Fibroblast of lung (primary cell): Measurements from ENCODE around the gene RACGAP1. TPM values are rescaled to one million over a fixed set of nuclear protein-coding genes. Genes with fewer than 3 reads are reported as not detected.

Experiments
- DNase-seq, 2 donors: peaks; one replicate each; pipeline versions ENCODE4 v3.0.0 to v3.0.0-alpha.2; 2010; ENCODE audit warnings: low read depth in 2 of 2
- H2AFZ ChIP-seq: 2 replicates; pipeline ENCODE4 v1.5.1; 2012; ENCODE audit warnings: low read length, control low read depth, inconsistent platforms
- H3K27ac ChIP-seq: 2 replicates; pipeline ENCODE4 v1.5.1; 2011; ENCODE audit warnings: low read length, control low read depth; ENCODE audit not compliant: insufficient read depth
- H3K27me3 ChIP-seq: 2 replicates; pipeline ENCODE4 v1.5.1; 2011; ENCODE audit warnings: mild to moderate bottlenecking, low read length; ENCODE audit not compliant: control insufficient read depth, insufficient read depth
- H3K36me3 ChIP-seq: 2 replicates; pipeline ENCODE4 v1.5.1; 2011; ENCODE audit warnings: low read length; ENCODE audit not compliant: control insufficient read depth, insufficient read depth
- H3K4me1 ChIP-seq: 2 replicates; pipeline ENCODE4 v1.5.1; 2011; ENCODE audit warnings: low read length; ENCODE audit not compliant: control insufficient read depth, insufficient read depth; ENCODE audit errors: extremely low read depth
- H3K4me2 ChIP-seq: 2 replicates; pipeline ENCODE4 v1.5.1; 2011; ENCODE audit warnings: low read length, control low read depth; ENCODE audit not compliant: insufficient read depth; ENCODE audit errors: extremely low read depth
- H3K4me3 ChIP-seq, 4 experiments: fragments of 200-600 bp in 1 of 4; sonication (generic) in 1 of 4; replicated peaks in 1 of 4; 2 replicates each; pipeline ENCODE4 v1.5.1; 2011 to 2016; ENCODE audit warnings: low read length in 4 of 4, low read depth in 3 of 4, mild to moderate bottlenecking in 3 of 4, control low read depth in 2 of 4, inconsistent platforms in 1 of 4, mixed read lengths in 1 of 4; ENCODE audit not compliant: insufficient read depth in 1 of 4; ENCODE audit errors: control extremely low read depth in 1 of 4
- H3K79me2 ChIP-seq: 2 replicates; pipeline ENCODE4 v1.5.1; 2012; ENCODE audit warnings: mild to moderate bottlenecking, low read length, inconsistent platforms; ENCODE audit not compliant: control insufficient read depth, insufficient read depth
- H3K9ac ChIP-seq: 2 replicates; pipeline ENCODE4 v1.5.1; 2011; ENCODE audit warnings: mild to moderate bottlenecking, low read length, control low read depth; ENCODE audit not compliant: insufficient read depth
- H3K9me3 ChIP-seq: 2 replicates; pipeline ENCODE4 v1.5.1; 2012; ENCODE audit warnings: low read depth, low read length; ENCODE audit not compliant: control insufficient read depth, insufficient read depth
- H4K20me1 ChIP-seq: 2 replicates; pipeline ENCODE4 v1.5.1; 2011; ENCODE audit warnings: low read length; ENCODE audit not compliant: control insufficient read depth, insufficient read depth; ENCODE audit errors: extremely low read depth
- EZH2 ChIP-seq: IDR thresholded peaks from 2 replicates; pipeline ENCODE4 v1.5.1; 2012; ENCODE audit warnings: low read length, control low read depth, mild to moderate bottlenecking; ENCODE audit errors: missing control alignments
- polyA plus RNA-seq, 2 donors: library from polyadenylated mRNA; depleted of rRNA in 1 of 2; stranded (reverse) in 1 of 2; unstranded in 1 of 2; fragments of >200 nt; gene quantifications; 2 replicates each; pipeline ENCODE4 v1.2.1, GENCODE V29; 2011 to 2012; ENCODE audit warnings: missing spikeins in 1 of 2
- total RNA-seq: library from RNA; depleted of rRNA; stranded (reverse); fragments of >200 nt; gene quantifications from 2 replicates; pipeline ENCODE4 v1.2.1, GENCODE V29; 2014
- TF ChIP-seq, protein P1 (sequence below), 2 donors: IDR thresholded peaks in 1 of 2; conservative IDR thresholded peaks in 1 of 2; 1 replicate in 1 of 2; 2 replicates in 1 of 2; pipeline ENCODE4 v1.5.1; 2011 to 2012; ENCODE audit warnings: low read length in 2 of 2, control low read depth in 1 of 2, inconsistent platforms in 1 of 2, low read depth in 1 of 2, mild to moderate bottlenecking in 1 of 2

RACGAP1 gene
- total and polyA plus RNA-seq, 2 donors (not counting 1 experiment from before 2014, with no cell fraction given) = 22.9 to 38.1 TPM

DNA sequence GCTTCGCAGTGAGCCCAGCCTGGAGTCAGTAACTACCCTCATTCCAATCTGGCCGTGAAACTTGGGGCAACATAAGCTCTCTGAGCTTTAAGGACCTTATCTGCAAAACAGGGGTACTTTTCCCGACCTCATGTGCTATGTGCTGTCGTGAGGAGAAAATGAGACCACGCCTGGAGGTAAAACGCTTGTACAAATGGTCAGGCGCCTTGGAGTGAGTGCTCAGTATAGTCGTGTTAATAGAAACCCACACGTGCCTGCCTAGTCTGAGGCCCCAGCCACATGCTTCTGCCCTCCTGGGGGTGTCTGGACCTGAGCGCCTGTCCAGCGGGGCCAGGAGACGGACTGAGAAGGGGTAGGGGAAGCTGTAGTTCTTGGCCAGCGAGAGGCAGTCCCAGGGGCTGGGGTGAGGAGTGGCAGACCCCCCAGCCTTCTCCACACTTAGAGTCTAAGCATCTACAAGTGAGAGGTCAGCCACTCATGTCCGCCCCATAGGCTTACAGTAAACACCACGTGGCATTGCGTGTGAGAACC lies 58.7 kb downstream of the RACGAP1 start:
- Histone ChIP-seq H3K9ac (no peak overlapping the region), H3K4me2 (no peak overlapping the region), H3K4me1 (peaks cover 2% of the 10 kb centered on the region), H3K4me3 (no peak overlapping the region), H3K79me2 (no peaks in the 10 kb centered on the region), H3K27me3 (peaks cover 45% of the 10 kb centered on the region), H2AFZ (no peak overlapping the region), H3K27ac (no peak overlapping the region), H3K9me3 (no peaks in the 10 kb centered on the region), H3K36me3 (no peaks in the 10 kb centered on the region), H4K20me1 (no peaks in the 10 kb centered on the region)
- TF ChIP-seq EZH2 = no peak
- TF ChIP-seq, protein P1, sequence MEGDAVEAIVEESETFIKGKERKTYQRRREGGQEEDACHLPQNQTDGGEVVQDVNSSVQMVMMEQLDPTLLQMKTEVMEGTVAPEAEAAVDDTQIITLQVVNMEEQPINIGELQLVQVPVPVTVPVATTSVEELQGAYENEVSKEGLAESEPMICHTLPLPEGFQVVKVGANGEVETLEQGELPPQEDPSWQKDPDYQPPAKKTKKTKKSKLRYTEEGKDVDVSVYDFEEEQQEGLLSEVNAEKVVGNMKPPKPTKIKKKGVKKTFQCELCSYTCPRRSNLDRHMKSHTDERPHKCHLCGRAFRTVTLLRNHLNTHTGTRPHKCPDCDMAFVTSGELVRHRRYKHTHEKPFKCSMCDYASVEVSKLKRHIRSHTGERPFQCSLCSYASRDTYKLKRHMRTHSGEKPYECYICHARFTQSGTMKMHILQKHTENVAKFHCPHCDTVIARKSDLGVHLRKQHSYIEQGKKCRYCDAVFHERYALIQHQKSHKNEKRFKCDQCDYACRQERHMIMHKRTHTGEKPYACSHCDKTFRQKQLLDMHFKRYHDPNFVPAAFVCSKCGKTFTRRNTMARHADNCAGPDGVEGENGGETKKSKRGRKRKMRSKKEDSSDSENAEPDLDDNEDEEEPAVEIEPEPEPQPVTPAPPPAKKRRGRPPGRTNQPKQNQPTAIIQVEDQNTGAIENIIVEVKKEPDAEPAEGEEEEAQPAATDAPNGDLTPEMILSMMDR (conservative IDR thresholded peaks at IDR 0.05 in 1 of 2, IDR thresholded peaks at IDR 0.05 in 1 of 2; ENCODE audit: low read depth in 1 of 2, low read length in 2 of 2) = no peak
- DNase-seq = no peak

DNA sequence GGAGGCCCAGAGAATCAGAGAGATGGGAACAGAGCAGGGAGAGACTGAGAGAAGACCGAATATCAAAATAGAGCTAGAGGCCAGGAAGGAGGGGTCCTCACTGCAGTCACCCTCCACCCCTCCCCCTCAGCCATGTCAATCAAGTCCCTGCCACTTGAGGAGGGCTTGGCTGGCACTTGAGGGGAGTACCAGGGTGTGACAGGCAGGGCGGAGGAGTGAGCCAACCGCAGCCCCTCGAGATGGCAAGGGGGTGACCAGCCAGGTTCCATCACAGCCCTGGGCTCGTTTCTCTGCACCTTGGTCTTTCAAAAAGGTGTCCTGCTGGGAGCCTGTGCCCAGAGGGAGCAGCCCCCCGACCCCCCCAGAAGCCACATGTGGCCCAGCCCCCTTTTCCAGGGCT lies 59.5 kb downstream of the RACGAP1 start:
- Histone ChIP-seq H3K4me1 (peaks cover 2% of the 10 kb centered on the region), H3K27me3 (peaks cover 47% of the 10 kb centered on the region), H3K4me3 (no peak overlapping the region), H3K79me2 (no peaks in the 10 kb centered on the region), H3K4me2 (no peak overlapping the region), H3K36me3 (no peaks in the 10 kb centered on the region), H3K9ac (no peak overlapping the region), H4K20me1 (no peaks in the 10 kb centered on the region), H3K27ac (no peak overlapping the region), H3K9me3 (no peaks in the 10 kb centered on the region), H2AFZ (no peak overlapping the region)
- DNase-seq = no peak
- no peak for TF ChIP-seq EZH2
- TF ChIP-seq, protein P1 (conservative IDR thresholded peaks at IDR 0.05 in 1 of 2, IDR thresholded peaks at IDR 0.05 in 1 of 2; ENCODE audit: low read depth in 1 of 2, low read length in 2 of 2) = no peak

DNA sequence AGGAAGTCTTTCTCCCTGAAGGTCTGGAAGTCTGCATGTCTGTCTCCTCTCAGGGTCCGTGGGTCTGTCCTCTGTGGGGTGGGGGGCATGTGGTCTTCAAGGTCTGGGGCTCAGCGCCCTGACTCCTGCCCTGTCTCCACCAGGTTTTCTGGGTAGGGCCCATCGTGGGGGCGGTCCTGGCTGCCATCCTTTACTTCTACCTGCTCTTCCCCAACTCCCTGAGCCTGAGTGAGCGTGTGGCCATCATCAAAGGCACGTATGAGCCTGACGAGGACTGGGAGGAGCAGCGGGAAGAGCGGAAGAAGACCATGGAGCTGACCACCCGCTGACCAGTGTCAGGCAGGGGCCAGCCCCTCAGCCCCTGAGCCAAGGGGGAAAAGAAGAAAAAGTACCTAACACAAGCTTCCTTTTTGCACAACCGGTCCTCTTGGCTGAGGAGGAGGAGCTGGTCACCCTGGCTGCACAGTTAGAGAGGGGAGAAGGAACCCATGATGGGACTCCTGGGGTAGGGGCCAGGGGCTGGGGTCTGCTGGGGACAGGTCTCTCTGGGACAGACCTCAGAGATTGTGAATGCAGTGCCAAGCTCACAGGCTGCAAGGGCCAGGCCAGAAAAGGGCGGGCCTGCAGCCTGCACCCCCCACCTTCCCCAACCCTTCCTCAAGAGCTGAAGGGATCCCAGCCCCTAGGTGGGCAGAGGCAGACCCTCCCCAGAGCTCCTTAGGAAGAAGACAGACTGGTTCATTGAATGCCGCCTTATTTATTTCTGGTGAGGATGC lies 60.3 kb downstream of the RACGAP1 start:
- H3K27me3 ChIP-seq = peaks cover 55% of the 10 kb centered on the region
- no peak overlapping the region for H3K4me2 ChIP-seq
- no peak for DNase-seq
- no peaks in the 10 kb centered on the region for H3K9me3 ChIP-seq
- H4K20me1 ChIP-seq = no peaks in the 10 kb centered on the region
- TF ChIP-seq EZH2 = no peak
- TF ChIP-seq, protein P1 (conservative IDR thresholded peaks at IDR 0.05 in 1 of 2, IDR thresholded peaks at IDR 0.05 in 1 of 2; ENCODE audit: low read depth in 1 of 2, low read length in 2 of 2) = no peak
- H3K27ac ChIP-seq = no peak overlapping the region
- no peak overlapping the region for H2AFZ ChIP-seq
- no peak overlapping the region for H3K4me3 ChIP-seq
- no peak overlapping the region for H3K9ac ChIP-seq
- H3K36me3 ChIP-seq = no peaks in the 10 kb centered on the region
- H3K79me2 ChIP-seq = no peaks in the 10 kb centered on the region
- H3K4me1 ChIP-seq = peaks cover 2% of the 10 kb centered on the region
